Pons (tissue), 1 donor: ENCODE results near the gene TNRC18.

ENCODE experiments used
- DNase-seq: peaks from one replicate; pipeline ENCODE4 v3.0.0-alpha.2; 2016; ENCODE audit warnings: low spot score

Gene TNRC18

DNA sequence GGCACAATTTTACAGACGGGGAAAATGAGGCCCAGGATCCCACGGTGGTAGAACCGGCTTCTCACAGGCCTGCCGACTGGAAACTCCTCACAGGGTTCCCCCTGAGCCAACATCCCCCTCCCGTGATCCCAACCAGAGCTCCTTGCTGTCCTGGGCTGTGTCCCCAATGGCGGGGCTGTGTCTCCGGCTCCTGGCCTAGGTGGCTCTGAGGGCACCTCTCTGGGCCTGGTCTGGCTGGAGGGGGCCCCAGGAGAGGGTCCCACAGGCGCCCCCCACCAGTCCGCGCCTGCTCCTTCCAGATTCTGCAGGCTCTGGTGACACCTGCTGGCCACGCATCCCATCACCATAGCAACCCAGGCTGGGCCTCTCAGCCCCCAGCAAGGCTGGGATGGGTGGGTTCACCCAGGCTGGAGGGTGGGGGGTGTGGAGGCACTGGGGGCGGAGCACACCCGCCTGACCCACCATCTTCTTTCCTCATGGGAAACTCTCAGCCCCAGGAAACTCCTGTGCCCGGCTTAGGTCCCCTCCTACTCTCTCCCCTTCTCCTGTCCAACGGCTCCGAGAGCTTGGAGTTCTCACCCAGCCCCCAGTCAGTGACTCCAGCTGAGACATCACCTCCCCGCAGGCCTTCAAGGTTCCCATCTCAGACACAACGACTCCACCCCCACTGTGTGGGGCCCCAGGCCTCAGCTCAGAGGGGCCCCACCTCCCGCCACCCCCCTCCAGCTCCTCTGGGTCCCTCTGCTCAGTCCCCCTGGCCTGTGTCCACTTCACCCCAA, 27.1 kb upstream of the TNRC18 start:
- peak; percentile 50 for DNase-seq

DNA sequence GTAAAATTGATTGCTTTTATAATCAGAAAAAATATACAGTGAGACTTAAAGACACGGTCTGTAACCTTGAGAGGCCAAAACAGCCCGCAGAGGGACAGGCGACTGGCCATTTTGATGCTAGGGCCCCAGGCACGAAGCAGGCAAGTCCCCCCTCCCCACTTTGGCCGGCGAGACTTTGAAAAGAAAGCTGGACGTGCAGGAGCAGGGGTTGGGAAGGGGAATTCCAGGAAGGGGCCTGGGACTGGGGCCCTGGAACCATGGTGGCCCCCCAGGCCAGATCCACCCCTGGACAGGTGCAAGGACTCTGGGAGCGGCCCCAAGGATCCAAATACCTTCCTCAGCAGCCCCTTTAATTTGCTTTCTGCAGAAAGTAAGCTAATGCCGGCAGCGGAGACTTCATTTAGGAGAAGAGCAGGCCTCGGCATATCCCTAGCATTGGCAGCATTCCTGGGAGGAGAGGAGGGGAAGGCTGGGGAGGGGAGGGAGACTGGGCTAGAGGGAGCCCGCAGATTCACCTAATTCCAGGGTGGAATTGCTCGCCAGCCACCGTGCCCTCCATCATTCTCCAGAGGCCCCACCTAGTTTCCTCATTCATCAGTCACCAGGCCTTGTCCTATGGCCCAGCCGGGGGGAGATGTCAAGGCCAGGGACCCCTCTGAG, 24.9 kb upstream of the TNRC18 start:
- DNase-seq = no peak

DNA sequence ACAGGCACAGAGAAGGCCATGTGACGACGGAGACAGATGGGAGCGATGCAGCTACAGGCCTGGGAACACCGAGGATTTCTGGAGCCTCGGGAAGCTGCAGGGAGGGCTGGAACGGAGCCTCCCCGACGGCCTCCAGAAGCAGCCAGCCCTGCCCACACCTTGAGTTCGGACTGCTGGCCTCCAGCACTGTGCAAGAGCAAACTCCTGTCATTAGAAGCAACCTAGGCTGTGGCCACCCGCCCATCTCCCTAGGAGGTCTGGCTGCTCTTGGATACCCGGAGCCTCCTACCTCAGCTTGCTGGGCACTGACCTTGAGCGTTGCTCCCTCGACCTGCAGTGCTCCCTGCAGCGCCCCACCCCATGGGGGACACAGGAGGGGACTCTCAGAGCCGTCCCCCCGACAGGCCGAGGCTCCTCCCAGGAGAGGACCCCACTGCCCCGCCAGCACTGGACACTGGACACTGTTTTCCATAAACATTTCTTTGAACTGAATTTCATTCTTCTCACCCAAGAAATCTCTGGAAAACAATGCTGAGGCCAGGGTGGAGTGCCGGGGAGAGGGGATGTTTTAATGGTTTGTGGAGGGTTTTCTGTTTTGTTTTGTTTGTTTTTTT, 22.5 kb upstream of the TNRC18 start:
- peak; percentile 22 for DNase-seq

DNA sequence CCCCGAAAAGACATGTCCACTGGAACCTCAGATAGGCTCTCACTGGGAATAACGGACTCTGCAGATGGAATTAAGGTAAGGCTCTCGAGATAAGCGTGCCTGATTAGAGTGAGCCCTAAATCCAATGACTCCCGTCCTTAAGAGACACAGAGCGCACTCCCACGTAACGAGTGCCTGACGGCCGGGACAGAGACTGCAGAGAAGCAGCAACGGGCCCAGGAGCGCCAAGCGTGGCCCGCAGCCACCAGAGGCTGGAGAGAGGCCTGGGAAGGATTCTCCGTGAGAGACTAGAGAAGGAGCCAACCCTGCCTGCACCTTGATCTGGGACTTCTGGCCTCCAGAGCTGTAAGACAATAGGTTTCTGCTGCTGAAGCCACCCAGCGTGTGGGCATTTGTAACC, 20.0 kb upstream of the TNRC18 start:
- DNase-seq = no peak

DNA sequence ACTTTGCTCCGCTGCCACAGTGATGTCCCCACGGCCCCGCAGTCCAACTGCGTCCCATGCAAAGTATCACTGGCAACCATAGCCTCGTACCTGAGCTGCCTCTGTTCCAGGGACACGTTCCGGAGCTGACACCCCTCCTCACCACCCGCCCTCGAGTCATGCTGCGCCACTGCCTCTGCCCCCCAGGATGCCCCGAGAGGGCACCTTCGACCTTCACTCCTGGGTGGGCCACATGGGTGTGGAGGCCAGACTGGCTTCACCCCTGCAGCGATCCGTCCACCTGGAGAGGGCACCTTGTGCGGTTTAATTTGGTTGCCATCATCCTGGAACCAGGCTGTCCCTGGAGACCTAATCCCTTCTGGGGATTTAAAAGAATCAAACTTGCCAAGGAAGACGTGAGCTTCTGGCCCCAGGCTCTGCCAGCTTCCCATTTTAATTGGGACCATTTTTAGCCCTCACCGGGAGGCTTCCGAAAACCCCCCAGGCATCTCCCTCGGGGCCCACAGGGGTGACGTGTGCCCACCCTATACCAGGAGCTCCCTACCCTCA, 19.2 kb upstream of the TNRC18 start:
- no peak for DNase-seq

DNA sequence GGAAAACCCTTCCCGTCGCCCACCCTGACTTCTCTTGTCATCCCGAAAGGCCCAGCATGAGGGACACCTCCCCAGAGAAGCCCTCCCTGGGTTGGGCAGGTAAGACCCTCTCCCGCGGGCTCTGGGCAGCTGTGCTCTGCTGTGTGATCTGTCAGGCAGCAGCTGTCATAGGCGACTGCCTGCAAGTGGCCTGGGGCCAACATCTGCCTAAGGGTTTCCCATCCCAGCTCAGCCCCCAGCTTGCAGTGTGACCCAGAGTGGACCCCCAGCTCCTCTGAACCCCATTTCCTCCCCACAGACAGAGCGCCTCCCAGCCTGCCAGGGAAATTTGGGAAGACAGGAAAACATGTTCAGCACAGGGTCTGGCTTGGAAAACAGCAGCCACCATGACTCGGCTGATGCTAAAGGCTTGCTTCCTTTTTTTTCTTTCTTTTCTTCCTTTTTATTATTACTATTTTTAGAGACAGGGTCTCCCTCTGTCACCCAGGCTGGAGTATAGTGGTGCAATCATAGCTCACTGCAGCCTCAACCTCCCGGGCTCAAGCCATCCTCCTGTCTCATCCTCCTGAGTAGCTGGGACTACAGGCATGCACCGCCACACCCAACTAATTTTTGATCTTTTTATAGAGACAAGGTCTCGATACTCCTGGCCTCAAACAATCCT, 18.3 kb upstream of the TNRC18 start:
- DNase-seq = no peak

DNA sequence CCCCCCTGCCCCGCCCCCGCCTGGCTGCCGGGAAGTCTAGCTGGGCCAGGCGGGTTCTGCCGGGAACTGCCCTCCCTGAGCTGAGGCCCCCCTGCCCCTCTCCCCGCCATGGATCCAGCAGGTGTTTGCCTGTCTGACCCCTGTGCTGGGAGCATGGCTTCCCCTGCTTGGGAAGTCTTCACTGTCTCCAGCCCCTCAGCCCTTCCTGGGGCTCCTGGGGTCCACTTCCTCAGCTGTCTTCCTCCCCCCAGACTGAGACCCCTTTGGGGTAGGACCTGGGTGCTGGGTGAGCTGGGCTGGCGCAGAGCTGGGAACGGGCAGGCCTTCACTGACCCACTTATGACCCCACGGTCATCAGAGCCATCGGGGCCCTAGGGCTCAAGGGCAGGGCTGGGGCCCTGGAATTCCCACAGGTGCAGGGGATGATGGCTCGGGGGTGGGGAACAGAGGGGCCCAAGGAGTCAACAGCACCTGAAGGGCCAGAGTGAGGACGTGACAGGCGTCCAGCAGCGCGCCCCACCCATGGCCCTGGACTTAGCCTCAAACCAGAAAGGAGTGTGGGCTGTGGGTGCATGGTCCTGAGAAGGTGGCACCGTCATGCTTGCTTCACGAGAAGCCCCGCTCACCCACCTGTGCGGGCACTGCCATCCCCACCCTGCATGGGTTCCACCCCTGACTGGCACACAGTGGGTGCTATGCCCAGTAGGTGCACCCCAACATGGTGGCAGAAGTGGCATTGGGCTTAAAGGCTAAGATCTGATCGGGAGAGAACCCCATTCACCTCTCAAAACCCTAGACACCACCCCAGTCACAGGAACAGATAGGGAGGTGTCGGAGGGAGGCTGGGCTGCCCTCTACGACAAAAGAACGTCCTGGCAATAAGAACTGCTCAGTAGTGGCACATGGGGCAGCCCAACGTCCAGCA, 16.2 kb upstream of the TNRC18 start:
- DNase-seq = no peak

DNA sequence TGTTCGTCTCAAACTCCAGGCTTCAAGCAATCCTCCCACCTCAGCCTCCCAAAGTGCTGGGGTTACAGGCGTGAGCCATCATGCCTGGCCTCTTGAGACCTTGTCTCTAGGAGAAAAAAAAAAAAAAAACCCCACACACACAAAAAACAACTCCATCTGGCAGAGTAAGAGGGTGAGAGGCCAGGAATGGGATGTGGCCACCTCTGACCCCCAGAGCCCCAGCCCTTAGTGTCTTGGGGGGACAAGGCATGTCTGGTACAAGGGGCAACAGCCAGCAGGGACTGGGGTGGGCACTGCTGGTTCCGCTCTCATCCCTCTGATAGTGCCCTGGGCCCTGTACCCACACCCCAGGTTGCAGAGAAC, 15.6 kb upstream of the TNRC18 start:
- DNase-seq = no peak

DNA sequence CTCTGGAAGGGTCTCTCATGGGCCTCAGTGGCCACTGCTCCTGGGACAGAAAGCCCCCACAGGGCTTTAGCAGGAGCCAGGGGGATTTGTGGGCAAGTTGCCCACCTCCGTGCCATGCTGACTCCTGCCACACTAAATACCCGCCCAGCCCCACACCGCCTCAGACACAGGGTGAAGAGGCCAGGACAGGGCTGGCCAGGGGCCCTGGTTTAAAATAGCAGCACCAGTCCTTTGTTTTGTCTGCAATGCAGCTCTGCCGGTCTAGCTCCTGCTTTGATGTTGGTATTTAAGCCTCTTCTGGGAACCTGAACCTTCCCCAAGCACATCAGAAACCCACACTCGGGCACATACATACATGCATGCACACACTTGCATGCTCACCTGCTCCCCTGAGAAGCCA, 14.4 kb upstream of the TNRC18 start:
- no peak for DNase-seq

DNA sequence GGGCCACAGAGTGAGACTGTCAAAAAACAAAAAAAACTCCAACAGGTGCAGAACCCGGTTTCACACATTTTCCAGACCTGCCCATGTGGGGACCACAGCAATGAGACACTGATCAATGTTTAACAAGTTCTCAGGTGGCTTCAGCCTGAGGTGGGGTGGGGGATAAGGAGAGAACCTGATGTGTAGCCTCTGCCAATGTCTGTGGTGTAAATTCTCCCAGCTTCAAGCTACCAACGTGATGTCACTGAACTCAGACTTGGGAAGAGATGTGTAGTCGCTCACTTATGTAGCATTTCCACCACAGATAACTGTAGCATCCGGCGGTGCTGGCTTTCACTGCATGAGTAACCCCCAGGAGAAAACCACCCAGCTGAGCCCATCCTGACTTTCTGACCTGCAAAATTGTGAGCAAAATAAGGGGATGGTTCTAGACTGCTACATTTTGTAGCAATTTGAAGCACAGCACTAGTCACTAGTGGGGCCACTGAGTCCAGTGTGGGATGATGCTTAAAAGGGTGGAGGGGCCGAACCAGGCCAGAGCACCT, 13.8 kb upstream of the TNRC18 start:
- no peak for DNase-seq

DNA sequence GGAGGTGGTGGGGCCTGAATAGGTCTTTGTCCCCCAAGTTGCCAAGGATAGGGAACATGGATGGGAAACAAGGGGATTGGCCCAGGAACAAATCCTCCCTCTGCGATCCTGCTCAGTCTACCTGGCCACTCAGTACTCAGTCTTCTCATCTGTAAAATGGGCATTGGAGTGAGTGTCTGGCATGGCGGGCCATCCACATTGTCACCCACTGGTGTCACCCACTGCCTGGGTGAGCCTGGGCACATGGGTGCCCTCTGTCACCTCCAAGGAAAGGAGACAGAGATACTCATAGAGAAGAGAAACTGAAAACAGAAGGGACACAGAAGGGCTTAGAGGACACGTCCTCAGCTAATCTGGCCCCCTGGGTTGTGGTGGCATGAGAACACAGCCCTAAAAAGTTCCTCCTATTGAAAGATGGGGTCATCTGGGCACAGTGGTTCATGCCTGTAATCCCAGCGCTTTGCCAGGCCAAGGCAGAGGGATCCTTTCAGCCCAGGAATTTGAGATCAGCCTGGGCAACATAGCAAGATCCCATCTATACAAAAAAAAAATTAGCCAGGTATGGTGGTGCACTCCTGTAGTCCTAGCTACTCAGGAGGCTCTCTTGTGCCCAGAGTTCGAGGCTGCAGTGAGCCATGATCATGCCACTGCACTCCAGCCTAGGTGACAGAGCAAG, 12.5 kb upstream of the TNRC18 start:
- DNase-seq = no peak

DNA sequence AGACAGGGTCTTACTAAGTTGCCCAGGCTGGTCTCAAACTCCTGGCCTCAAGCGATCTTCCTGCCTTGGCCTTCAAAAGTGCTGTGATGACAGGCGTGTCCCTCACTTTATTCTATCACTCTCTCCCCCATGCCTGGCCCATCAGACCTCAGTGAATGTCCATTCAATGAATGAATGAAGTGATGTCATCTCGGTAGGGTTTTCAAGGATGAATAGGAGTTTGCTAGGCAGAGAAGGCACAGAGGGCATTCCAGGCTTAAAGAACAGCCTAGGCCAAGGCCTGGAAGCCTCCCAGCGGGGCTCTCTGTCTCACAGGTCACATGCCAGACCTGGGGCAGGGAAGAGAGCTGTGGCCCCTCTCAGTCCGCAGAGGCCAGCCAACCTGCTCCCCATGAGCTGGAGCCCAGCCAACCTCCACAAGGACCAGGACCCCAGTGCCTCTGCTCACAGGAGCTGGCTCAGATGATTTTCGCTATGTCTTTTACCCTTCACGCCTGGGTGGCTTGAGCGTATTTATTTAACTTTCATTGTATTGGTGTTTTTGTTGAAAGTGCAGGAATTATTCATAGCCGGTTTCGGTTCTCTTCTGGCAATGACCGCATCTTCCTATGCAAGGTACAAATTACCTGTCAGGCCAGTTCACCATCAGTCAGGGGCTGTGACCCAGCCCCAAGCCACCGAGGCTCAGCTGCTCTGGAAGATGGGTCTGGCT, 11.8 kb upstream of the TNRC18 start:
- DNase-seq = no peak

DNA sequence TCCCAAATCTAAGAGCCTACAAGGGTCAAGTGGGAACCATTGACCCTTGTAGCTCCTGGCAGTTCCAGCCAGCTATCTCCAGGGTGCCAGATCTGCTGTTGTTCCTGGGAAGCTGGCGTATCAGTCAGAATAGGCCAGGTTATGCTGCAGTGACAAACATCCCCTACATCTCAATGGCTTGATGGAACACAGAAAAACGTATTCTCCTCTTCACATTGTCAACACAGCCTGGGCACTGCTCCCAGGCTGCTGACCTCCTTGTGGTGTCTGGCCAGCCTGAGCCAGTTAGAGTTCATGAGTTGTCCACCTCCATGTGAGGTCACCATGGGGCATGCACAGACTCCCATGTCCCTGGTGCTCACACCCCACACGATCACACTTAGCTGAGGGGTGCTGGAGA, 9.5 kb upstream of the TNRC18 start:
- no peak for DNase-seq

DNA sequence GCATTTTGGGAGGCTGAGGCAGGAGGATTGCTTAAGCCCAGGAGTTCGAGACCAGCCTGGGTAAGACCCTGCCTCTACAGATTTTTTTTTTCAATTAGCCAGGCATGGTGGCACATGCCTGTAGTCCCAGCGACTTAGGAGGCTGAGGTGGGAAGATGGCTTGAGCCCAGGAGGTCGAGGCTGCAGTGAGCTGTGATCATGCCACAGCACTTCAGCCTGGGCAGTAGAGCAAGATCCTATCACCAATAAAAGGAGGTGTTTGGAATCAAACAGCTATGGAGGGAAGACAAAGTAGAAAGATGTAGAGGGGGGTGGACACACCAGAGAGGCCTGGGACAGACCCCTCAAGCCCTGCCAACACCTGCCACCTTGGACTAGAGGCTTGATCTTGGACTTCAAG, 9.1 kb upstream of the TNRC18 start:
- DNase-seq = no peak

DNA sequence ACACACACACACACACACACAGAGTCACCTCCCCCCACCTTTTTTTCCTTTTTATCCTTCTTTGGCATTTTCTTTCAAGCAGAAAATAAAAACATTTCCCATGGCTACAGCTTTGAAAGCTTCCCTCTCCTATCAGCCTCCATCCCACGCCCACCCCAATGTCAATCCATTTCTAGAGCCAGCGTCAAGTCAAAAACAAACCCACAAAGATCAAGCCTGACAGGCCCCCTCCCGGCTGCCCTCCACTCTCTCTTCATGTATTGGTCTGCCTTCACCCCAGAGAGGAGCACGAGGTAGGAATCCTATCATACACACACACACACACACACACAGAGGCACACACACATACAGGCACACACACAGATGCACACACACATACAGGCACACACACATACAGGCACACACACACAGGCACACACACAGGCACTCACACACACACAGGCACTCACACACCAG, 8.0 kb upstream of the TNRC18 start:
- DNase-seq = no peak

DNA sequence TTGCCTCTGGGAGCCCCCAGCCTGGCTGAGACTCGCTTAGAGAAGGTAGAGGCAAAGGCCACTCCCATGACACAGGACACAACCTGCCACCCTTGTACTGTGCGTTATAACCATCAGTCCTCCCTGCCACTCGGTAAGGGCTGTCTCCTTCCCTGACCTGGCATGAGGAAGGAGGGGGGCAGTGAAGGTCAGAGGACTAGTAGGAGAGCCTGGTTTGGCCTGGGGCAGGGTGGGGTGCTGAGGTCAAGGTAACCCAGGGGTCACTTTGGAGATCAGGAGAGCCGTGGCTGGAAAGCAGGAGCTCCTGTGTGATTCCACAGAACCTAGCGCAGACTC, 6.9 kb upstream of the TNRC18 start:
- no peak for DNase-seq

DNA sequence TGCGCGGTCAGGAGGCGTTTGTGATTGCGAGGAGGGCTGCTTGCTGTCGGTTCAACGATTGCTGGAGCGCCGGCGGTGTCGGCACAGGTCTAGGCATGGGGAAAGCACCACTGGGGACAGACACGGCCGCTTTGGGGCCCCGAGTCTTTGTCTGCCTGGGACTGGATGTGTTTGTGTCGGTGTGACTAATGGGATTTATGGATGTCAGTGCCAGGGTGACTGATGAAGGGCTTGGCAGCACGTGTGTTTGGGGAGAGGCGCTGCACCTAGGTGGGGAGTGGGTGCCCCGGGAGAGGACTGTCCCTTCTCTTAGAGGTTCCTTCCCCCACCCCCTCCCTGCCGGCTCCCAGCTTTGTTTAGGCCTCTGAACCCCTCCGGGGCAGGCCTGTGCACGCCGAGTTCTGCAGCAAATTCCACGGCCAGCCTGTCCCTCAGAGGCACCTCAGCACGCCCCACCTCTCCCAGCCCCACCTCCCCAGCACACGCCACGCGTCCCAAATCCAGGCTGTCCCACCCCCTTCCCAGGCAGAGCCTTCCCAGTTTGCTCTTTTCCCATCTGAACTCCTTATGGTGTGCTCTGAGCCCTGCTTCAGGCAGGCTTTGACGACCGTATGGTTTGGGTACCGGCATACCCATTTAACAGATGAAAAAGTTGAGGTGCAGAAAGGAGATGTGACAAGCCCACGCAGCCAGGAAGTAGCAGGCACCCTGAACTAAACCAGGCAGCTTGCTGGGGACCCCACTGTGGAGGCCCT, 6.4 kb upstream of the TNRC18 start:
- DNase-seq = no peak

DNA sequence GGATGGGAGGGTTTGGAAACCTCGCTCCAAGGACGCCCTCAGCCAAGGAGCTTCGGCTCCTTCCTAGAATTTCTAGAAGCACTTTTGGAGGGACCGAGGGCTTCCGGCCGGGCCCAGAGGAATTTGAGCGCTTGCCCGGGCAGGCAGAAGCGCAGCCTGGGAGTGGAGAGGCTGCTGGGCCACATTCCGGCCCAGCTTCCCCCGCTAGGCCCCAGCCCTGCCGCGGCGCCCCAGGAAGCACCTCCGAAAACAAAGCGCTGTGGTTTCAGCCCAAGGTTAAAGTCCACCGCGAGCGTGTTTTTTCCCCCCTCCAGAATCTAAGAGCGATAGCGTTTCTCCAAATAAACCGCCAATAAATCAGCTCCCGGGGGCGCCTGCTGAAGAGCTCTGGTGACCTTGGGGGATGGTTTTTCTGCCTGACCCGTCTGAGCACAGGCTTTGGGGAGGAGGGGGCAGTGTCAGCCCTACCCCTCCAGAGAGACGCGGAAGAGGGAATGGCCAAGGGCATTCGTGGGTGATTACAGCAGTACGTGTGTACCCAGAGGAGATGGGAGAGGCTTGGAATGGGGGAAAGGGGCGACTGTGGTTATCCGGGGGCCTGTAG, 5.7 kb upstream of the TNRC18 start:
- DNase-seq = no peak
